K562 (cell line): ENCODE results near the gene VPS11.

Experiments
- BCL6 ChIP-seq: fragments of 250-450 bp; sonication (Bioruptor Pico); IDR thresholded peaks from 2 replicates; pipeline ENCODE4 v1.4.0; 2020
- BHLHE40 ChIP-seq: IDR thresholded peaks from 2 replicates; pipeline ENCODE4 v1.6.1; 2011; ENCODE audit warnings: low read length, improper control_type of control experiment
- CBX3 ChIP-seq, 2 experiments: IDR thresholded peaks; 1 replicate in 1 of 2; 2 replicates in 1 of 2; pipeline ENCODE4 v1.6.1; 2012; ENCODE audit warnings: inconsistent platforms in 2 of 2, low read length in 2 of 2, borderline replicate concordance in 1 of 2, control low read depth in 1 of 2
- EZH2 ChIP-seq: IDR thresholded peaks from 2 replicates; pipeline ENCODE4 v1.6.1; 2012; ENCODE audit warnings: low read depth, mild to moderate bottlenecking, inconsistent platforms, low read length, borderline replicate concordance
- FUS ChIP-seq: fragments of 200-400 bp; formaldehyde crosslinking; optimal IDR thresholded peaks from 2 replicates; pipeline ENCODE3; 2017; ENCODE audit warnings: low read depth, low read length
- ZNF280A ChIP-seq: fragments of 450-650 bp; IDR thresholded peaks from 2 replicates; pipeline ENCODE4 v1.6.1; 2018; ENCODE audit warnings: mild to moderate bottlenecking, low read depth; ENCODE audit not compliant: partially characterized antibody
- ZNF780A ChIP-seq: fragments of 250-450 bp; sonication (Bioruptor Pico); IDR thresholded peaks from 2 replicates; pipeline ENCODE4 v1.5.0; 2021; ENCODE audit warnings: mild to moderate bottlenecking

- TF ChIP-seq BHLHE40 (no peak), ZNF280A (no peak), FUS (no peak), BCL6 (CRISPR knock-in tag) (no peak), ZNF780A (CRISPR knock-in tag) (no peak), CBX3 (IDR thresholded peaks at IDR 0.05; ENCODE audit: borderline replicate concordance in 1 of 2, low read length in 2 of 2) (no peak), EZH2 (no peak)
These were observed 42.1 kb upstream of the VPS11 start for GRCh38 chr11:119025541-119025940.
